AG08395 (cell line): ENCODE measurements around the gene PHF14.
A peak's percentile ranks its signal among the peaks of the same experiment; 100 is the strongest.
"Not testable (repeated sequence)": the region's sequence is repeated elsewhere in the genome, so short reads cannot be mapped to it uniquely, and the experiment has no call there.

Experiments used
- DNase-seq: peaks from one replicate; pipeline ENCODE4 v3.0.0; 2012; ENCODE audit warnings: mixed read lengths, low spot score

Gene PHF14

GRCh38 chr7:10973061-10973941, at the start of gene PHF14:
Gene PHF14, plus strand, starts transcription at chr7:10973872. Its CDS starts 452 bp downstream, at chr7:10974324.
- DNase-seq, result peak; percentile 99

- no peak for DNase-seq
Observed at GRCh38 chr7:10924370-10924769, 49.3 kb upstream of the PHF14 start.

- DNase-seq, result not testable (repeated sequence)
Observed at GRCh38 chr7:10928203-10928602, 45.5 kb upstream of the PHF14 start.

GRCh38 chr7:10930551-10930950, 43.1 kb upstream of the PHF14 start:
- no peak for DNase-seq

- no peak for DNase-seq
Observed at GRCh38 chr7:10931161-10931560, 42.5 kb upstream of the PHF14 start.

GRCh38 chr7:10934292-10934691, 39.4 kb upstream of the PHF14 start:
- DNase-seq, result peak; percentile 43

DNA sequence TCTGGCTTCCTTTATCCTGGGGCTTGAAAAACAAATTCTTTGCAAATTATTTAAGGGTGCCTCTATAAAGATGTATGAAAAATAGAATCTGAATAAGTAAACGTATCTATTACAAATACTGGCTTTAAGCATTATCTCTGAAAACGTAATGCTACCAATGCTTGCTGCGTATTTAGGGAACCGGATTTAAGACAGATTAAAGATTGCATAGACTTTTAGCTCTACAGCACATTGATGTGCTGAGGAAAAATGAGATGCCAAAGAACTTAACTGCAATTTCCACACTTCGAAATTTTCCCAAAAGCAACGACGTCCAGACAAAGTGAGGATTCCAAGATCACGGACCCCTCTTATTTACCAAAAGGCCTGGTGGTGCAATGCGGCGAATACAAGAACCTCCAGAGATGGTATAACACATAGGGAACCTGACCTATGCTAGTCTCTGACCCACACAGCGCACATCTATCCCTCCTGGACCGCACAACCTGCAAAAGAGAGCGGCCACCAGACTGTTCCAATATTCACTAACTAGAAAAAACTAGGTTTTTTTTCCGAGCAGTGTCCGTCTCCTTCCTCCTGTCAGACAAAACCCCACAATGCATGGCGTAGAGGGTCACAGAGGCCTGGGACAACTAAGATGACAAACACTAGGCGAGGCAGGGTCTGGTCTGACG, 34.3 kb upstream of the PHF14 start:
- DNase-seq, result peak; percentile 26

GRCh38 chr7:10939911-10940703, 33.6 kb upstream of the PHF14 start:
- peak; percentile 98 for DNase-seq

GRCh38 chr7:10940704-10941355, 32.8 kb upstream of the PHF14 start:
- no peak for DNase-seq

DNA sequence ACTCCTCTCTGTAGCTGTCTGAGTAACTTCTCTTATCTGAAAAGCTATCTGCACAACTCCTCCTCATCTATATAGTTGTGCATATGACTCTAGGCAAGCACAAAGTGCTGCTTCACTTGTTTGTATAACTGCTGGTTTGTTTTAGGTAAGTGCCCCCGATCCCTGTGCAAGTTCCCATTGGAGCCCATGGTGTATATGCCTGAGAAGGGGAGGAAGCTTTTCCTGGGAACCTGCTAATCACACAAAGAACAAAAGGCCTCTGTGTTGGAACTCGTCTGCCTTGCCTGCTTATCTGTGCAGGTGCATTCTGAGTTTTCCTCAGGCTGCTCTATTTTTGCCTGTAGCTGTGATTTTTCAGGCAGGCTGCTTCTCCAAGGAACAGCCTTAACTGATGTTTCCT, 23.2 kb upstream of the PHF14 start:
- DNase-seq, result no peak

GRCh38 chr7:10950974-10951578, 22.6 kb upstream of the PHF14 start:
- not testable (repeated sequence) for DNase-seq

DNA sequence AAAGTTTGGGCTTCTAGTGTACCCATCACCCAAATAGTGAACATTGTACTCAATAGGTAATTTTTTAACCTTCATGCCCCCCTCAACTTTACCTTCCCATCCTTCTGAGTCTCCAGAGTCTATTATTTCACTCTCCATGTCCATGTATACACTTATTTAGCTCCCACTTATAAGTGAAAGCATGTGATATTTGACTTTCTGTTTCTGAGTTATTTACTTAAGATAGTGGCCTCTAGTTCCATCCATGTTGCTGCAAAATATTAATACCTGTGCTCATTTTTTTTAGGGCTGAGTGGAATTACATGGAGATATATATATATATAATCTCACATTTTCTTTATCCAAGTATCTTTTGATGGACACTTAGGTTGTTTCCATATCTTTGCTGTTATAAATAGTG, 21.1 kb upstream of the PHF14 start:
- no peak for DNase-seq

GRCh38 chr7:10953078-10953750, 20.5 kb upstream of the PHF14 start:
- not testable (repeated sequence) for DNase-seq

GRCh38 chr7:10956528-10956927, 17.1 kb upstream of the PHF14 start:
- no peak for DNase-seq

DNA sequence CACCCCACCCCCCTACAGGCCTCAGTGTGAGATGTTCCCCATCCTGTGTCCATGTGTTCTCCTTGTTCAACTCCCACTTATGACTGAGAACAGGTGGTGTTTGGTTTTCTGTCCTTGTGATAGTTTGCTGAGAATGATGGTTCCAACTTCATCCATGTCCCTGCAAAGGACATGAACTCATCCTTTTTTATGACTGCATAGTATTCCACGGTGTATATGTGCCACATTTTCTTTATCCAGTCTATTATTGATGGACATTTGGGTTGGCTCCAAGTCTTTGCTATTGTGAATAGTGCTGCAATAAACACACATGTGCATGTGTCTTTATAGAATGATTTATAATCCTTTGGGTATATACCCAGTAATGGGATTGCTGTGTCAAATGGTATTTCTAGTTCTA, 13.4 kb upstream of the PHF14 start:
- not testable (repeated sequence) for DNase-seq

- not testable (repeated sequence) for DNase-seq
Observed at GRCh38 chr7:10965016-10965415, 8.7 kb upstream of the PHF14 start.

- no peak for DNase-seq
Observed at GRCh38 chr7:10972174-10972573, 1.5 kb upstream of the PHF14 start.

GRCh38 chr7:10973942-10974911, 555 bp downstream of the PHF14 start:
- DNase-seq, result peak; percentile 53

DNA sequence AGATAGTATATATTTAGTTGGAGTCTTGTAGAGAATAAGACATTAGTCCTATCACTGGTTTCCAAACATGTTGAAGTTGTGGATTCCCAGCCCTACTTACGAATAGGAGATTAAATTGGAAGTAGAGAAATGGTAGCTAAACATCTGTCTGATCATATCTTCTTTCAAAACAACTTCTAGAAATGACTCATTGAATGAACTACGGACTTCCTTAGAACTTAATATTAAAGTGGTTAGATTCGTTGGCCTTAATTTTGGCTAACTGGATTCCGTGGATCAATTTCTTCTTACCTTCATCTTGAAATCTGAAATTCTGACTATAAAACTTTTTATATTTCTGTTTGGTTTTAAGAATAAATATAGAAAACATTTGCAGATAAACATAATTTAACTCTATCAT, 3.4 kb downstream of the PHF14 start:
- DNase-seq, result no peak

DNA sequence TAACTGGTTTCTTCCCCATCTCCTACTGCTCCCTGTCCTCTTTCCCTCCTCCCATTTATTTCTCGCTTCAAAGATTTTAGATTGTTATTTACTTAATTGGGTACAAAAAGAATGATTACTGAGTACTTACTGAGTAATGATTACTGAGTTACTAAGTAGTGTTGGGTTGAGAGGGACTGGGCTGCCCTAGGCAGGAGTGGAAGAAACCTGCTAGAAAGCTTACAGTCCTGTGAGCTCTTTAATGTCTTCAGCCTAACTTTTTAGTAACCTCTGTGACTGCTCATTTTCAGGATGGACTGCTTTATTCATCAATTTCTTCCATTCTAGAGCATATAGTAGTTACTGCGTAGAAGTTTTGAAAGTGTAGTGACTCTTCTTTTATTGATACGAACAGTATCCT, 7.6 kb downstream of the PHF14 start:
- no peak for DNase-seq
